ENCODE data around the gene CCL3. TPM values are rescaled to one million over a fixed set of nuclear protein-coding genes. Genes with fewer than 3 reads are reported as not detected.

Gene CCL3
- total RNA-seq, 1 experiment from 2014 or later, result not detected

Other genes starting within 250 kb of the CCL3 start
- gene HEATR9, start 221.3 kb downstream of the CCL3 start, total RNA-seq (2014; rRNA removed; shearing (Covaris generic)), result not detected in 2 replicates
- gene CCL5, start 209.8 kb downstream of the CCL3 start, total RNA-seq (2014; rRNA removed; shearing (Covaris generic)), result not detected in 2 replicates
- 7.1 and 8.1 TPM in 2 replicates for gene RDM1, start 159.4 kb downstream of the CCL3 start, total RNA-seq (2014; rRNA removed; shearing (Covaris generic))
- not detected in 2 replicates for gene LYZL6, start 146.4 kb downstream of the CCL3 start, total RNA-seq (2014; rRNA removed; shearing (Covaris generic))
- not detected in 2 replicates for gene CCL16, start 108.6 kb downstream of the CCL3 start, total RNA-seq (2014; rRNA removed; shearing (Covaris generic))
- gene CCL14, start 103.4 kb downstream of the CCL3 start, total RNA-seq (2014; rRNA removed; shearing (Covaris generic)), result not detected in 2 replicates
- not detected in 2 replicates for gene CCL15, start 88.6 kb downstream of the CCL3 start, total RNA-seq (2014; rRNA removed; shearing (Covaris generic))
- gene CCL23, start 72.2 kb downstream of the CCL3 start, total RNA-seq (2014; rRNA removed; shearing (Covaris generic)), result not detected in 2 replicates
- gene CCL18, start 25.9 kb downstream of the CCL3 start, total RNA-seq (2014; rRNA removed; shearing (Covaris generic)), result not detected in 2 replicates
- gene CCL4, start 13.7 kb upstream of the CCL3 start, total RNA-seq (2014; rRNA removed; shearing (Covaris generic)), result not detected in 2 replicates
- 1.9 and 3.7 TPM in 2 replicates for gene TBC1D3B, start 86.5 kb upstream of the CCL3 start, total RNA-seq (2014; rRNA removed; shearing (Covaris generic))
- gene CCL3L1, start 106.6 kb upstream of the CCL3 start, total RNA-seq (2014; rRNA removed; shearing (Covaris generic)), result not detected in 2 replicates
- gene CCL4L2, start 120.9 kb upstream of the CCL3 start, total RNA-seq (2014; rRNA removed; shearing (Covaris generic)), result not detected in 2 replicates
- gene TBC1D3I, start 174.4 kb upstream of the CCL3 start, total RNA-seq (2014; rRNA removed; shearing (Covaris generic)), result 0.22 TPM in 1 of 2 replicates, not detected in the other
- gene TBC1D3G, start 233.7 kb upstream of the CCL3 start, total RNA-seq (2014; rRNA removed; shearing (Covaris generic)), result 0.50 TPM in 1 of 2 replicates, not detected in the other